Transverse colon (tissue), 4 donors: ENCODE results near the gene VPS41. TPM values are rescaled to one million over a fixed set of nuclear protein-coding genes. Genes with fewer than 3 reads are reported as not detected.

Experiments used
- DNase-seq: peaks from one replicate; pipeline ENCODE4 v3.0.0-alpha.2; 2019
- H3K27ac ChIP-seq, 4 donors: fragments of 200-600 bp; sonication (generic); 2 replicates each; pipeline ENCODE4 v1.5.1; 2016 to 2018; ENCODE audit warnings: inconsistent platforms in 4 of 4
- H3K27me3 ChIP-seq: fragments of 200-600 bp; sonication (generic); 2 replicates; pipeline ENCODE4 v1.5.1; 2017; ENCODE audit warnings: inconsistent platforms
- H3K36me3 ChIP-seq, 4 donors: fragments of 200-600 bp; sonication (generic); 2 replicates each; pipeline ENCODE4 v1.5.1; 2017 to 2019; ENCODE audit warnings: inconsistent platforms in 4 of 4
- H3K4me1 ChIP-seq, 4 donors: fragments of 200-600 bp; sonication (generic); 2 replicates each; pipeline ENCODE4 v1.5.1; 2017 to 2020; ENCODE audit warnings: inconsistent platforms in 4 of 4
- H3K4me3 ChIP-seq, 4 donors: fragments of 200-600 bp; sonication (generic); 1 replicate in 1 of 4; 2 replicates in 3 of 4; pipeline versions ENCODE4 v1.5.1 to v1.6.1; 2017 to 2019; ENCODE audit warnings: inconsistent platforms in 4 of 4
- H3K9me3 ChIP-seq, 2 donors: fragments of 200-600 bp; sonication (generic); 2 replicates each; pipeline ENCODE4 v1.5.1; 2017 to 2019; ENCODE audit warnings: inconsistent platforms in 2 of 2
- CTCF ChIP-seq, 5 experiments: fragments of 200-600 bp in 3 of 5; fragments of 450-650 bp in 2 of 5; sonication (generic) in 3 of 5; IDR thresholded peaks; 1 replicate in 2 of 5; 2 replicates in 3 of 5; pipeline ENCODE4 v1.5.1; 2016 to 2017; ENCODE audit warnings: antibody characterized with exemption in 5 of 5, inconsistent platforms in 3 of 5, mild to moderate bottlenecking in 2 of 5, moderate library complexity in 1 of 5
- EP300 ChIP-seq: sonication (generic); formaldehyde crosslinking; IDR thresholded peaks from one replicate; pipeline ENCODE4 v1.6.1; 2017; ENCODE audit warnings: antibody characterized with exemption, low read depth
- POLR2A ChIP-seq: fragments of 450-650 bp; IDR thresholded peaks from one replicate; pipeline ENCODE4 v1.6.1; 2016; ENCODE audit warnings: antibody characterized with exemption, mild to moderate bottlenecking, moderate library complexity
- POLR2AphosphoS5 ChIP-seq, 3 donors: sonication (generic); formaldehyde crosslinking; IDR thresholded peaks; one replicate each; pipeline ENCODE4 v1.6.1; 2016; ENCODE audit warnings: antibody characterized with exemption in 3 of 3
- WGBS, 2 donors: methylation state at CpG; one replicate each; pipeline ENCODE4 v1.1.5; 2018; ENCODE audit warnings: low coverage in 1 of 2; 5-methylcytosine and 5-hydroxymethylcytosine counted together
- in situ Hi-C, 4 donors: fragments of 200-750 bp; cut with MboI; loops; one replicate each; pipeline versions ENCODE4 v1.15.0 to v1.15.1; 2017; ENCODE audit warnings: low sequenced_read_pairs in 3 of 4, low pct_ligation_motif_present in 1 of 4, low pct_unique_long_range_greater_than_20kb in 1 of 4
- intact Hi-C: fragments of 100-400 bp; cut with DNase I; formaldehyde crosslinking; loops from one replicate; pipeline ENCODE4 v1.15.1; 2023; ENCODE audit warnings: low total_unique reads
- total RNA-seq, 4 donors: library from RNA; depleted of rRNA; stranded (reverse); fragments of >200 nt; gene quantifications; one replicate each; pipeline ENCODE4 v1.1.0, GENCODE V29; 2016

Gene VPS41
- total RNA-seq, 4 donors from 2014 or later = 26.9 to 35.1 (median 29.2) TPM

GRCh38 chr7:38881015-38881414 is 28.0 kb downstream of the VPS41 start:
- no peaks in the 10 kb centered on the region for H3K27me3 ChIP-seq
- H3K36me3 ChIP-seq = no peaks in the 10 kb centered on the region
- no peak overlapping the region for H3K4me3 ChIP-seq
- H3K4me1 ChIP-seq = peaks cover 0 to 5% (median 0%) of the 10 kb centered on the region in 4 donors
- no peak for DNase-seq
- H3K9me3 ChIP-seq = no peaks in the 10 kb centered on the region
- intact Hi-C loops = no loop called here
- in situ Hi-C loops = no loop called here
- no peak overlapping the region for H3K27ac ChIP-seq
- TF ChIP-seq EP300 = no peak
- no peak for TF ChIP-seq POLR2A
- no peak for TF ChIP-seq POLR2AphosphoS5 (IDR thresholded peaks at IDR 0.05)
- TF ChIP-seq CTCF (IDR thresholded peaks at IDR 0.05) = no peak
- 96 to 97% methylated on average over 2 to 3 of the region's 3 CpGs for WGBS, 2 donors

- TF ChIP-seq EP300 = no peak
- TF ChIP-seq CTCF (IDR thresholded peaks at IDR 0.05) = no peak
- no peak for TF ChIP-seq POLR2A
- TF ChIP-seq POLR2AphosphoS5 (IDR thresholded peaks at IDR 0.05) = no peak
- intact Hi-C loops (no loop called here), in situ Hi-C loops (no loop called here)
- WGBS, 2 donors = 71 to 81% methylated on average over 3 of the region's 3 CpGs
- no peaks in the 10 kb centered on the region for H3K36me3 ChIP-seq
- no peaks in the 10 kb centered on the region for H3K9me3 ChIP-seq
- no peak overlapping the region for H3K27ac ChIP-seq
- DNase-seq = no peak
- H3K4me3 ChIP-seq = no peak overlapping the region
- H3K27me3 ChIP-seq = no peaks in the 10 kb centered on the region
- peaks cover 0 to 5% (median 0%) of the 10 kb centered on the region in 4 donors for H3K4me1 ChIP-seq
Measured at GRCh38 chr7:38880454-38880853, 28.5 kb downstream of the VPS41 start.

- peaks cover 0 to 5% (median 0%) of the 10 kb centered on the region in 4 donors for H3K4me1 ChIP-seq
- no peak overlapping the region for H3K27ac ChIP-seq
- no peaks in the 10 kb centered on the region for H3K36me3 ChIP-seq
- 27 to 100% methylated on average over 1 of the region's 1 CpG for WGBS, 2 donors
- DNase-seq = no peak
- H3K9me3 ChIP-seq = no peaks in the 10 kb centered on the region
- TF ChIP-seq EP300 = no peak
- no peak for TF ChIP-seq POLR2A
- TF ChIP-seq CTCF (IDR thresholded peaks at IDR 0.05) = no peak
- intact Hi-C loops = no loop called here
- H3K4me3 ChIP-seq = no peak overlapping the region
- no peaks in the 10 kb centered on the region for H3K27me3 ChIP-seq
- in situ Hi-C loops = no loop called here
Measured at GRCh38 chr7:38880035-38880434, 29.0 kb downstream of the VPS41 start.

GRCh38 chr7:38878694-38879457 is 30.1 kb downstream of the VPS41 start:
- in situ Hi-C loops = no loop called here
- WGBS, 2 donors = 82 to 83% methylated on average over 3 to 8 of the region's 8 CpGs
- no peaks in the 10 kb centered on the region for H3K9me3 ChIP-seq
- H3K27me3 ChIP-seq = no peaks in the 10 kb centered on the region
- peaks cover 0 to 5% (median 0%) of the 10 kb centered on the region in 4 donors for H3K4me1 ChIP-seq
- intact Hi-C loops = no loop called here
- no peak overlapping the region for H3K4me3 ChIP-seq
- DNase-seq = no peak
- H3K36me3 ChIP-seq = no peaks in the 10 kb centered on the region
- no peak overlapping the region for H3K27ac ChIP-seq
- TF ChIP-seq POLR2A = no peak
- no peak for TF ChIP-seq POLR2AphosphoS5 (IDR thresholded peaks at IDR 0.05)
- no peak for TF ChIP-seq CTCF (IDR thresholded peaks at IDR 0.05)
- no peak for TF ChIP-seq EP300
